Natural killer cell treated with Interleukin-12 subunit alpha and Interleukin-12 subunit beta and Interleukin-15 and Interleukin-18, amount 100 ng/mL, for 72 hours (primary cell): ENCODE results near the gene ERP44. TPM values are rescaled to one million over a fixed set of nuclear protein-coding genes. Genes with fewer than 3 reads are reported as not detected.
A peak's percentile ranks its signal among the peaks of the same experiment; 100 is the strongest.

Source experiments
- ATAC-seq, 2 donors: fragments of 150-1000 bp; cut with Tn5 transposase in 1 of 2; sonication (Bioruptor Pico), chemical (Tn5 transposase) in 1 of 2; 2 replicates each; pipeline ENCODE4 v1.10.0; 2021
- DNase-seq: peaks from one replicate; pipeline ENCODE4 v3.0.0; 2022; ENCODE audit warnings: low spot score
- H3K27ac Mint-ChIP-seq, 2 donors: 1 replicate in 1 of 2; 2 replicates in 1 of 2; pipeline ENCODE4 v1.8.0; 2022; ENCODE audit warnings: mixed read lengths in 2 of 2, mild to moderate bottlenecking in 1 of 2, moderate library complexity in 1 of 2
- H3K27me3 Mint-ChIP-seq, 2 donors: 1 replicate in 1 of 2; 2 replicates in 1 of 2; pipeline ENCODE4 v1.8.0; 2022; ENCODE audit warnings: mixed read lengths in 2 of 2
- H3K36me3 Mint-ChIP-seq: one replicate; pipeline ENCODE4 v1.8.0; 2022; ENCODE audit warnings: mixed read lengths
- H3K4me1 Mint-ChIP-seq, 2 donors: 1 replicate in 1 of 2; 2 replicates in 1 of 2; pipeline ENCODE4 v1.8.0; 2022; ENCODE audit warnings: low read depth in 2 of 2, mixed read lengths in 2 of 2, mild to moderate bottlenecking in 1 of 2
- H3K4me3 Mint-ChIP-seq: one replicate; pipeline ENCODE4 v1.8.0; 2022; ENCODE audit warnings: mixed read lengths
- H3K9me3 Mint-ChIP-seq: 2 replicates; pipeline ENCODE4 v1.8.0; 2022; ENCODE audit warnings: mixed read lengths
- total RNA-seq, 2 donors: library from RNA; stranded (reverse); gene quantifications; one replicate each; pipeline ENCODE4 v1.2.3, GENCODE V29; 2022

The ERP44 gene
- total RNA-seq, 2 donors from 2014 or later = 13.1 to 26.3 TPM

GRCh38 chr9:99955606-99956005, 143.2 kb downstream of the ERP44 start:
- H3K4me1 Mint-ChIP-seq = peaks cover 0 to 13% of the 10 kb centered on the region in 2 donors
- H3K36me3 Mint-ChIP-seq = peaks cover 6% of the 10 kb centered on the region
- no peaks in the 10 kb centered on the region for H3K9me3 Mint-ChIP-seq
- DNase-seq (no peak), ATAC-seq (no peak)
- H3K27ac Mint-ChIP-seq = no peak overlapping the region
- no peak overlapping the region for H3K4me3 Mint-ChIP-seq
- no peaks in the 10 kb centered on the region for H3K27me3 Mint-ChIP-seq

DNA sequence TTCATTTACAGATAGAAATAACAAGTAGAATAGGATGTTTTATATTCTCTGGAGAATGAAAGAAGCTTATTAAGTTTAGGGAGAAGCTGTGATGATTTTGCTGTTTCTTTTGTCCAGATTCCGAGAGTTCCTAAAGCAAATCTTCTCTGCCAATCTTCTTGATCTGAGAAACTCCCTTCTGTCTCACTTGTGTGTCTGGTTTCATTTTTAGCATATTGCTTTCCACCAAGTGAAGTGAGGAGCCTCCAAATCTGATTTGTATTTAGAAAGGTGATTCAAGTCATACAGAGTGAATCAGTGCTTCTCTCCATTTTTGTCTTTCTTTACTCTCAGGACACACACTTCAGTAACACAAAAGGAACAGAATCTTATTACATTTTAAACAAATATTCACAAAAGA, 144.0 kb downstream of the ERP44 start:
- Mint-ChIP-seq H3K9me3 (no peaks in the 10 kb centered on the region), H3K27ac (peak overlapping the region in 1 of 2 donors; percentile 17), H3K4me1 (peaks cover 0 to 13% of the 10 kb centered on the region in 2 donors), H3K36me3 (peaks cover 6% of the 10 kb centered on the region), H3K4me3 (peak overlapping the region; percentile 26), H3K27me3 (no peaks in the 10 kb centered on the region)
- ATAC-seq = no peak
- DNase-seq = no peak

GRCh38 chr9:99953861-99954507, 144.8 kb downstream of the ERP44 start:
- DNase-seq = no peak
- Mint-ChIP-seq H3K9me3 (no peaks in the 10 kb centered on the region), H3K27me3 (no peaks in the 10 kb centered on the region), H3K36me3 (peaks cover 6% of the 10 kb centered on the region), H3K4me3 (no peak overlapping the region), H3K27ac (no peak overlapping the region), H3K4me1 (peaks cover 0 to 13% of the 10 kb centered on the region in 2 donors)
- no peak for ATAC-seq

- H3K9me3 Mint-ChIP-seq = no peaks in the 10 kb centered on the region
- H3K27me3 Mint-ChIP-seq = no peaks in the 10 kb centered on the region
- ATAC-seq (no peak), DNase-seq (no peak)
- no peak overlapping the region for H3K27ac Mint-ChIP-seq
- H3K36me3 Mint-ChIP-seq = no peaks in the 10 kb centered on the region
- no peak overlapping the region for H3K4me3 Mint-ChIP-seq
- no peaks in the 10 kb centered on the region for H3K4me1 Mint-ChIP-seq
Measured at GRCh38 chr9:99948896-99949295, 149.9 kb downstream of the ERP44 start.

DNA sequence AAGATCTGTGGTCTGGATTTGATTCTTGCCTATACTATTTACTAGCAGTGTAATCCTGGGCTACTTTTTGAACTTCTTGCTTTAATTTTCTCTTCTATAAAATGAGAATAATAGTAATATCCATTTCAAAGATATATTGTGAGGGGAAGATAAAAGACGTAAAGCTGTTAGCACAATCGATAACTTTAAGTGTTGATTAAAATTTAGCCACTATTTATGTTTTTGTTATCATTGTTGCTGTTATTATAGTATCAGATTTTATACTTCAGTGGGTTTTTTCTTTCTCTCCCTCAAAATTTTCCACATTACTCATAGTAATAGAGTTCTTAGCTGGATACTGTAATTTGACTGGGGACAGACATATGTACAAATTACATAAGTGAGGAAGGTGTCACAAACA, 150.3 kb downstream of the ERP44 start:
- Mint-ChIP-seq H3K9me3 (no peaks in the 10 kb centered on the region), H3K4me3 (no peak overlapping the region), H3K27me3 (no peaks in the 10 kb centered on the region), H3K36me3 (no peaks in the 10 kb centered on the region), H3K27ac (no peak overlapping the region), H3K4me1 (no peaks in the 10 kb centered on the region)
- ATAC-seq (no peak), DNase-seq (no peak)

- ATAC-seq (no peak), DNase-seq (no peak)
- no peak overlapping the region for H3K4me3 Mint-ChIP-seq
- no peak overlapping the region for H3K27ac Mint-ChIP-seq
- no peaks in the 10 kb centered on the region for H3K27me3 Mint-ChIP-seq
- no peaks in the 10 kb centered on the region for H3K4me1 Mint-ChIP-seq
- H3K36me3 Mint-ChIP-seq = no peaks in the 10 kb centered on the region
- H3K9me3 Mint-ChIP-seq = no peaks in the 10 kb centered on the region
Measured at GRCh38 chr9:99947395-99947794, 151.4 kb downstream of the ERP44 start.

GRCh38 chr9:99936947-99937587, 161.7 kb downstream of the ERP44 start:
- no peak overlapping the region for H3K27ac Mint-ChIP-seq
- H3K27me3 Mint-ChIP-seq = no peaks in the 10 kb centered on the region
- ATAC-seq (no peak), DNase-seq (no peak)
- H3K36me3 Mint-ChIP-seq = peaks cover 8% of the 10 kb centered on the region
- no peak overlapping the region for H3K4me3 Mint-ChIP-seq
- peaks cover 0 to 10% of the 10 kb centered on the region in 2 donors for H3K4me1 Mint-ChIP-seq
- peaks cover 5% of the 10 kb centered on the region for H3K9me3 Mint-ChIP-seq

GRCh38 chr9:99931155-99931840, 167.5 kb downstream of the ERP44 start:
- H3K4me3 Mint-ChIP-seq = no peak overlapping the region
- peaks cover 17% of the 10 kb centered on the region for H3K36me3 Mint-ChIP-seq
- no peak for DNase-seq
- no peak for ATAC-seq
- H3K4me1 Mint-ChIP-seq = peaks cover 0 to 3% of the 10 kb centered on the region in 2 donors
- no peak overlapping the region for H3K27ac Mint-ChIP-seq
- H3K27me3 Mint-ChIP-seq = no peaks in the 10 kb centered on the region
- H3K9me3 Mint-ChIP-seq = no peaks in the 10 kb centered on the region

DNA sequence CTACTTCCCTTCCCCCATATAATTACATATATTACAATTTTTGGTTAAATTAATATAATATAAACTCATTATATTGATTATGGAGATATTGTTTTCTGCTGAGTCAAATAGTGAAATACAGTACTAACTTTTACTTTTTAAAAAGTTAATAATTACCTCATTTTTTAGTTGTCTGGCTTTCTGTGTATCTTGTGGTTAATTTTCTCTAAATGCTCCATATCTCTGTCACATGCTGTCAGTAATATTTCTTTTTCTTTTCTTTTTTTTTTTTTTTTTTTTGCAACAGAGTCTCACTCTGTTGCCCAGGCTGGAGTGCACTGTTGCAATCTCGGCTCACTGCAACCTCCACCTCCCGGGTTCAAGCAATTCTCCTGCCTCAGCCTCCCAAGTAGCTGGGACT, 169.1 kb downstream of the ERP44 start:
- no peak for ATAC-seq
- Mint-ChIP-seq H3K4me3 (no peak overlapping the region), H3K4me1 (no peaks in the 10 kb centered on the region), H3K27ac (no peak overlapping the region), H3K36me3 (peaks cover 29% of the 10 kb centered on the region), H3K9me3 (peaks cover 6% of the 10 kb centered on the region), H3K27me3 (no peaks in the 10 kb centered on the region)
- DNase-seq = no peak

Other genes starting within 250 kb of the ERP44 start
- gene STX17, start 192.3 kb downstream of the ERP44 start, total RNA-seq = 10 to 100 TPM; 19.6 to 32.8 TPM
- 10 to 100 TPM; 22.1 to 32.8 TPM for gene INVS, start 243 bp upstream of the ERP44 start, total RNA-seq